IMR-90 (cell line): Measurements from ENCODE around the gene CDK1. TPM values are rescaled to one million over a fixed set of nuclear protein-coding genes. Genes with fewer than 3 reads are reported as not detected.

Source experiments
- ATAC-seq: fragments of 200-7000 bp; cut with Tn5 transposase; 2 replicates; pipeline ENCODE4 v1.9.1; 2020; ENCODE audit warnings: low read depth, mild to moderate bottlenecking, moderate library complexity
- BruUV-seq: library from RNA; stranded (reverse); fragments of 400-500 nt; replicated peaks from 2 replicates; lab custom pipeline; 2021; lab: Mats Ljungman, UMichigan
- CTCF ChIA-PET: fragments of 300-600 bp; formaldehyde crosslinking; extraction: SDS; loops from one replicate; lab custom pipeline; 2021; ENCODE audit warnings: antibody characterized with exemption; lab: Yijun Ruan, JAX
- POLR2A ChIA-PET: fragments of 300-600 bp; sonication (Branson Sonifier 250); formaldehyde crosslinking; loops from one replicate; lab custom pipeline; 2022; ENCODE audit warnings: antibody characterized with exemption; ENCODE audit not compliant: unreplicated experiment; lab: Charles Lee
- DNase-seq: peaks from one replicate; pipeline ENCODE4 v3.0.0; 2013
- H2AFZ ChIP-seq: replicated peaks from 2 replicates; pipeline ENCODE3; 2013; ENCODE audit warnings: low read length, mild to moderate bottlenecking; ENCODE audit not compliant: poor library complexity
- H2AK5ac ChIP-seq: 2 replicates; pipeline ENCODE4 v1.6.1; 2013; ENCODE audit warnings: low read depth, low read length, inconsistent platforms
- H2AK9ac ChIP-seq: replicated peaks from 2 replicates; pipeline ENCODE3; 2013; ENCODE audit warnings: mild to moderate bottlenecking, low read depth, low read length, moderate library complexity; ENCODE audit not compliant: poor library complexity
- H2BK120ac ChIP-seq: 2 replicates; pipeline ENCODE4 v1.6.1; 2013; ENCODE audit warnings: low read depth, low read length, inconsistent platforms
- H2BK15ac ChIP-seq: 3 replicates; pipeline ENCODE4 v1.6.1; 2013; ENCODE audit warnings: low read depth, low read length, inconsistent platforms
- H2BK20ac ChIP-seq: 2 replicates; pipeline ENCODE4 v1.6.1; 2013; ENCODE audit warnings: low read depth, mild to moderate bottlenecking, inconsistent platforms, low read length, moderate library complexity
- H2BK5ac ChIP-seq: 2 replicates; pipeline ENCODE4 v1.6.1; 2013; ENCODE audit warnings: mild to moderate bottlenecking, low read depth, low read length, inconsistent platforms; ENCODE audit not compliant: poor library complexity, severe bottlenecking
- H3K14ac ChIP-seq: replicated peaks from 2 replicates; pipeline ENCODE4 v1.6.1; 2013; ENCODE audit warnings: low read depth, low read length, inconsistent platforms
- H3K18ac ChIP-seq: 2 replicates; pipeline ENCODE4 v1.6.1; 2013; ENCODE audit warnings: low read depth, low read length, control low read depth
- H3K23ac ChIP-seq: 2 replicates; pipeline ENCODE4 v1.6.1; 2013; ENCODE audit warnings: low read depth, low read length, inconsistent platforms
- H3K27ac ChIP-seq: 2 replicates; pipeline ENCODE4 v1.5.1; 2013; ENCODE audit warnings: mild to moderate bottlenecking, control low read depth, low read length; ENCODE audit not compliant: insufficient read depth
- H3K27me3 ChIP-seq: 2 replicates; pipeline ENCODE4 v1.6.1; 2013; ENCODE audit warnings: low read length; ENCODE audit not compliant: control insufficient read depth, insufficient read depth
- H3K36me3 ChIP-seq: 2 replicates; pipeline ENCODE4 v1.6.1; 2013; ENCODE audit warnings: low read length, mixed read lengths; ENCODE audit not compliant: control insufficient read depth, insufficient read depth
- H3K4ac ChIP-seq: 2 replicates; pipeline ENCODE4 v1.6.1; 2013; ENCODE audit warnings: low read depth, low read length, inconsistent platforms
- H3K4me1 ChIP-seq: 2 replicates; pipeline ENCODE4 v1.6.1; 2013; ENCODE audit warnings: low read length, mixed read lengths; ENCODE audit not compliant: control insufficient read depth, insufficient read depth
- H3K4me2 ChIP-seq: 2 replicates; pipeline ENCODE4 v1.6.1; 2013; ENCODE audit warnings: low read depth, mild to moderate bottlenecking, control low read depth, low read length, moderate library complexity
- H3K4me3 ChIP-seq: 2 replicates; pipeline ENCODE4 v1.5.1; 2013; ENCODE audit warnings: low read depth, mild to moderate bottlenecking, control low read depth, low read length, moderate library complexity; ENCODE audit not compliant: insufficient read depth
- H3K56ac ChIP-seq: 2 replicates; pipeline ENCODE4 v1.6.1; 2013; ENCODE audit warnings: low read length, inconsistent platforms; ENCODE audit not compliant: insufficient read depth; ENCODE audit errors: extremely low read depth
- H3K79me1 ChIP-seq, 2 experiments: 2 replicates each; pipeline ENCODE4 v1.6.1; 2013; ENCODE audit warnings: low read length in 2 of 2, inconsistent platforms in 1 of 2, low read depth in 1 of 2
- H3K9ac ChIP-seq: 2 replicates; pipeline ENCODE4 v1.6.1; 2013; ENCODE audit warnings: low read depth, low read length, control low read depth
- H3K9me1 ChIP-seq: 2 replicates; pipeline ENCODE4 v1.6.1; 2013; ENCODE audit warnings: low read length, inconsistent platforms; ENCODE audit not compliant: insufficient read depth
- H3K9me3 ChIP-seq: 2 replicates; pipeline ENCODE4 v1.6.1; 2013; ENCODE audit warnings: low read length; ENCODE audit not compliant: control insufficient read depth, insufficient read depth
- H4K20me1 ChIP-seq: 2 replicates; pipeline ENCODE4 v1.6.1; 2013; ENCODE audit warnings: low read length, inconsistent platforms; ENCODE audit not compliant: insufficient read depth
- H4K5ac ChIP-seq: 2 replicates; pipeline ENCODE4 v1.6.1; 2013; ENCODE audit warnings: mild to moderate bottlenecking, low read depth, low read length, control low read depth
- H4K8ac ChIP-seq, 2 experiments: 2 replicates each; pipeline ENCODE4 v1.6.1; 2013; ENCODE audit warnings: low read depth in 2 of 2, low read length in 2 of 2, control low read depth in 1 of 2, inconsistent platforms in 1 of 2
- H4K91ac ChIP-seq: 2 replicates; pipeline ENCODE4 v1.6.1; 2013; ENCODE audit warnings: low read depth, low read length, inconsistent platforms; ENCODE audit not compliant: insufficient read depth
- BHLHE40 ChIP-seq: fragments of 150-350 bp; IDR thresholded peaks from 2 replicates; pipeline ENCODE4 v1.6.1; 2016; ENCODE audit warnings: mild to moderate bottlenecking, low read depth, low read length
- CEBPB ChIP-seq: IDR thresholded peaks from 2 replicates; pipeline ENCODE4 v1.6.1; 2012; ENCODE audit warnings: low read depth, low read length, improper control_type of control experiment
- CHD1 ChIP-seq: IDR thresholded peaks from 2 replicates; pipeline ENCODE4 v1.6.1; 2012; ENCODE audit warnings: low read depth, low read length, improper control_type of control experiment
- FOS ChIP-seq: fragments of 150-350 bp; IDR thresholded peaks from 2 replicates; pipeline ENCODE4 v1.6.1; 2016; ENCODE audit warnings: low read depth, low read length
- MAFK ChIP-seq: IDR thresholded peaks from 2 replicates; pipeline ENCODE4 v1.6.1; 2012; ENCODE audit warnings: low read depth, low read length, improper control_type of control experiment
- MAZ ChIP-seq: IDR thresholded peaks from 2 replicates; pipeline ENCODE4 v1.6.1; 2012; ENCODE audit warnings: low read depth, mild to moderate bottlenecking, low read length, improper control_type of control experiment, moderate library complexity, borderline replicate concordance
- NFE2L2 ChIP-seq: fragments of 150-350 bp; IDR thresholded peaks from 2 replicates; pipeline ENCODE4 v1.6.1; 2016; ENCODE audit warnings: low read depth, mild to moderate bottlenecking, low read length
- POLR2A ChIP-seq: IDR thresholded peaks from 2 replicates; pipeline ENCODE4 v1.6.1; 2012; ENCODE audit warnings: mild to moderate bottlenecking, low read depth, low read length
- RAD21 ChIP-seq: IDR thresholded peaks from 2 replicates; pipeline ENCODE4 v1.6.1; 2012; ENCODE audit warnings: low read length, improper control_type of control experiment
- RCOR1 ChIP-seq: IDR thresholded peaks from 2 replicates; pipeline ENCODE4 v1.6.1; 2012; ENCODE audit warnings: mild to moderate bottlenecking, low read length, improper control_type of control experiment; ENCODE audit not compliant: insufficient replicate concordance
- RFX5 ChIP-seq: IDR thresholded peaks from 2 replicates; pipeline ENCODE4 v1.8.0; 2012; ENCODE audit warnings: low read depth, mild to moderate bottlenecking, low read length, moderate library complexity
- SMC3 ChIP-seq: fragments of 150-350 bp; IDR thresholded peaks from 2 replicates; pipeline ENCODE4 v1.6.1; 2016; ENCODE audit warnings: low read depth, mild to moderate bottlenecking, antibody characterized with exemption, low read length, moderate library complexity
- WGBS, 2 experiments: methylation state at CpG; one replicate each; pipeline versions ENCODE4 v1.1.5 to v1.1.7; 2013; ENCODE audit warnings: missing lambda C conversion rate in 2 of 2; ENCODE audit not compliant: insufficient read length in 1 of 2; ENCODE audit errors: extremely low coverage in 2 of 2; 5-methylcytosine and 5-hydroxymethylcytosine counted together
- dilution Hi-C: fragments of 300-500 bp; cut with HindIII; formaldehyde crosslinking; loops from one replicate; pipeline ENCODE4 v1.14.3; 2018; ENCODE audit warnings: low sequenced_read_pairs; ENCODE audit not compliant: unreplicated experiment
- in situ Hi-C: fragments of 300-500 bp; cut with MboI; formaldehyde crosslinking; loops from 3 replicates; pipeline ENCODE4 v1.14.3; 2019; ENCODE audit warnings: low sequenced_read_pairs, inconsistent platforms, mixed read lengths
- intact Hi-C: fragments of 100-400 bp; cut with micrococcal nuclease; formaldehyde crosslinking; loops from 2 replicates; pipeline ENCODE4 v1.10.0; 2022
- polyA plus RNA-seq, 3 experiments: library from polyadenylated mRNA; depleted of rRNA; stranded (reverse); fragments of >200 nt; gene quantifications; 2 replicates each; pipeline ENCODE4 v1.2.3, GENCODE V29; 2012; ENCODE audit warnings: low replicate concordance in 1 of 3
- total RNA-seq: library from RNA; depleted of rRNA; stranded (reverse); fragments of >200 nt; gene quantifications from 2 replicates; pipeline ENCODE4 v1.2.3, GENCODE V29; 2012
- TF ChIP-seq, protein P1 (sequence below): conservative IDR thresholded peaks from 2 replicates; pipeline ENCODE4 v1.5.1; 2012; ENCODE audit warnings: mild to moderate bottlenecking, low read depth, low read length, improper control_type of control experiment
- TF ChIP-seq, protein P2 (sequence below): fragments of 150-350 bp; IDR thresholded peaks from 2 replicates; pipeline ENCODE4 v1.6.1; 2017; ENCODE audit warnings: mild to moderate bottlenecking, antibody characterized with exemption, low read length, low read depth
- TF ChIP-seq, protein P3 (sequence below): fragments of 150-350 bp; IDR thresholded peaks from 2 replicates; pipeline ENCODE4 v1.6.1; 2016; ENCODE audit warnings: low read depth, mild to moderate bottlenecking, low read length, moderate library complexity, borderline replicate concordance

The CDK1 gene
- total and polyA plus RNA-seq, 2 of the 4 experiments (the other 2 are of a cell fraction), result 21.9 to 28.1 TPM

DNA sequence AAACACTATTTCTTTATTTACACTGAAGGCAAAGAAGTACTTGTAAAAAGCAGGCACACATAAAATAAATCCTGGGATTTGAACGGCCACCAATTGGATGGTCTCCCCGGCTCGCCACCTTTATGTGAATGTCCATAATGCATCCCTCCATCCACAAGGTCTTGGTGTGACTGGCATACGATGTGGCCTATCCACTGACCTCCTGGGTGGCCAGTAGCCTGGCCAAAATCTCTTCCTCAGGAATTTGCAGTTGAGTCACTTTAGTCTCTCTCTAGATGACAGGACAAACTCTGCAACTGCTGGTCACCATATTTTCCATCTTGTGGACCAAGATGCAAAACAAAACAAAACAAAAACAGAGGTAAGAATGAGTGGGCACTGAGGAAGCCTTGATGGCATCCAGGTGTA, 39.1 kb downstream of the CDK1 start:
- Histone ChIP-seq H2BK15ac (0 out of 3 replicates have a peak overlapping the region, but pooled peaks have one; percentile 15), H3K9me3 (no peaks in the 10 kb centered on the region), H3K4me1 (peaks cover 13% of the 10 kb centered on the region), H3K4me2 (peak overlapping the region; percentile 3; the same call in 1 of the 2 replicates), H2AFZ (no peak overlapping the region), H3K36me3 (no peaks in the 10 kb centered on the region), H3K9ac (no peak overlapping the region), H4K5ac (peak overlapping the region; percentile 21; the same call in 1 of the 2 replicates), H3K27ac (peak overlapping the region; percentile 2; the same call in 1 of the 2 replicates), H3K4me3 (no peak overlapping the region), H4K8ac (peak overlapping the region in 1 of 2 experiments; percentile 65; a peak in 1 of 4 replicates), H3K9me1 (0 out of 2 replicates have a peak, but pooled peaks cover 6% of the 10 kb centered on the region), H2BK120ac (peak overlapping the region; percentile 81), H3K14ac (0 out of 2 replicates have a peak overlapping the region, but pooled peaks have one; percentile 8), H3K79me1 (no peaks in the 10 kb centered on the region), H4K91ac (no peak overlapping the region; the same call in 1 of the 2 replicates), H4K20me1 (no peaks in the 10 kb centered on the region), H3K18ac (peak overlapping the region; percentile 13; the same call in 1 of the 2 replicates), H2BK5ac (no peak overlapping the region), H2AK9ac (no peak overlapping the region), H3K27me3 (no peaks in the 10 kb centered on the region), H2AK5ac (peak overlapping the region; percentile 30; the same call in 1 of the 2 replicates), H3K23ac (no peak overlapping the region), H3K56ac (no peak overlapping the region), H2BK20ac (peak overlapping the region; percentile 66), H3K4ac (peak overlapping the region; percentile 57)
- ChIA-PET CTCF (interaction anchor here (0.6 to 0.7 kb wide), 2 partner anchors 691 to 846 kb away, joined by 3 to 5 read pairs; no protein-coding TSS in a partner anchor), POLR2A (no interaction called here)
- intact Hi-C loops, result loop anchor here (2.0 to 10.0 kb wide), 5 partner anchors 323 to 1237 kb away; partner anchors contain the start of gene ARID5B
- ATAC-seq (no peak), DNase-seq (peak; percentile 19)
- no TSS peak for BruUV-seq
- in situ Hi-C loops, result loop anchor here (10.0 to 25.0 kb wide), 4 partner anchors 467 to 1420 kb away; no protein-coding TSS in a partner anchor
- WGBS, 2 experiments, result 50% methylated on average over 3 of the region's 4 CpGs; no CpG with 5 or more reads in 1 of the 2 experiments
- dilution Hi-C loops, result no loop called here
- no peak for TF ChIP-seq MAZ
- TF ChIP-seq RAD21, result no peak
- TF ChIP-seq RCOR1, result no peak
- no peak for TF ChIP-seq POLR2A
- TF ChIP-seq, protein P1, sequence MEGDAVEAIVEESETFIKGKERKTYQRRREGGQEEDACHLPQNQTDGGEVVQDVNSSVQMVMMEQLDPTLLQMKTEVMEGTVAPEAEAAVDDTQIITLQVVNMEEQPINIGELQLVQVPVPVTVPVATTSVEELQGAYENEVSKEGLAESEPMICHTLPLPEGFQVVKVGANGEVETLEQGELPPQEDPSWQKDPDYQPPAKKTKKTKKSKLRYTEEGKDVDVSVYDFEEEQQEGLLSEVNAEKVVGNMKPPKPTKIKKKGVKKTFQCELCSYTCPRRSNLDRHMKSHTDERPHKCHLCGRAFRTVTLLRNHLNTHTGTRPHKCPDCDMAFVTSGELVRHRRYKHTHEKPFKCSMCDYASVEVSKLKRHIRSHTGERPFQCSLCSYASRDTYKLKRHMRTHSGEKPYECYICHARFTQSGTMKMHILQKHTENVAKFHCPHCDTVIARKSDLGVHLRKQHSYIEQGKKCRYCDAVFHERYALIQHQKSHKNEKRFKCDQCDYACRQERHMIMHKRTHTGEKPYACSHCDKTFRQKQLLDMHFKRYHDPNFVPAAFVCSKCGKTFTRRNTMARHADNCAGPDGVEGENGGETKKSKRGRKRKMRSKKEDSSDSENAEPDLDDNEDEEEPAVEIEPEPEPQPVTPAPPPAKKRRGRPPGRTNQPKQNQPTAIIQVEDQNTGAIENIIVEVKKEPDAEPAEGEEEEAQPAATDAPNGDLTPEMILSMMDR, result no peak
- TF ChIP-seq FOS, result no peak
- no peak for TF ChIP-seq RFX5
- TF ChIP-seq, protein P2, sequence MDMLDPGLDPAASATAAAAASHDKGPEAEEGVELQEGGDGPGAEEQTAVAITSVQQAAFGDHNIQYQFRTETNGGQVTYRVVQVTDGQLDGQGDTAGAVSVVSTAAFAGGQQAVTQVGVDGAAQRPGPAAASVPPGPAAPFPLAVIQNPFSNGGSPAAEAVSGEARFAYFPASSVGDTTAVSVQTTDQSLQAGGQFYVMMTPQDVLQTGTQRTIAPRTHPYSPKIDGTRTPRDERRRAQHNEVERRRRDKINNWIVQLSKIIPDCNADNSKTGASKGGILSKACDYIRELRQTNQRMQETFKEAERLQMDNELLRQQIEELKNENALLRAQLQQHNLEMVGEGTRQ, result no peak
- no peak for TF ChIP-seq NFE2L2
- no peak for TF ChIP-seq SMC3
- no peak for TF ChIP-seq BHLHE40
- no peak for TF ChIP-seq CHD1
- TF ChIP-seq CEBPB, result no peak
- TF ChIP-seq, protein P3, sequence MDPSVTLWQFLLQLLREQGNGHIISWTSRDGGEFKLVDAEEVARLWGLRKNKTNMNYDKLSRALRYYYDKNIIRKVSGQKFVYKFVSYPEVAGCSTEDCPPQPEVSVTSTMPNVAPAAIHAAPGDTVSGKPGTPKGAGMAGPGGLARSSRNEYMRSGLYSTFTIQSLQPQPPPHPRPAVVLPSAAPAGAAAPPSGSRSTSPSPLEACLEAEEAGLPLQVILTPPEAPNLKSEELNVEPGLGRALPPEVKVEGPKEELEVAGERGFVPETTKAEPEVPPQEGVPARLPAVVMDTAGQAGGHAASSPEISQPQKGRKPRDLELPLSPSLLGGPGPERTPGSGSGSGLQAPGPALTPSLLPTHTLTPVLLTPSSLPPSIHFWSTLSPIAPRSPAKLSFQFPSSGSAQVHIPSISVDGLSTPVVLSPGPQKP, result no peak
- TF ChIP-seq MAFK, result no peak
